ENCODE data around the gene SERPINA10. TPM values are rescaled to one million over a fixed set of nuclear protein-coding genes. Genes with fewer than 3 reads are reported as not detected.
"Not testable (repeated sequence)": the region's sequence is repeated elsewhere in the genome, so short reads cannot be mapped to it uniquely, and the experiment has no call there.

SERPINA10 gene
- total RNA-seq, 4 donors from 2014 or later = not detected

- Histone ChIP-seq H3K27ac (no peak overlapping the region), H3K27me3 (peaks cover 0 to 8% (median 0%) of the 10 kb centered on the region in 4 donors), H3K36me3 (no peaks in the 10 kb centered on the region), H3K4me1 (no peaks in the 10 kb centered on the region), H3K9me3 (peaks cover 0 to 7% (median 3%) of the 10 kb centered on the region in 3 donors), H3K4me3 (no peak overlapping the region)
- 79 to 81% methylated on average over 5 of the region's 7 CpGs for WGBS, 2 donors
- no peak for DNase-seq
- intact Hi-C loops (cut with DNase I) = no loop called here
- TF ChIP-seq, protein P1, sequence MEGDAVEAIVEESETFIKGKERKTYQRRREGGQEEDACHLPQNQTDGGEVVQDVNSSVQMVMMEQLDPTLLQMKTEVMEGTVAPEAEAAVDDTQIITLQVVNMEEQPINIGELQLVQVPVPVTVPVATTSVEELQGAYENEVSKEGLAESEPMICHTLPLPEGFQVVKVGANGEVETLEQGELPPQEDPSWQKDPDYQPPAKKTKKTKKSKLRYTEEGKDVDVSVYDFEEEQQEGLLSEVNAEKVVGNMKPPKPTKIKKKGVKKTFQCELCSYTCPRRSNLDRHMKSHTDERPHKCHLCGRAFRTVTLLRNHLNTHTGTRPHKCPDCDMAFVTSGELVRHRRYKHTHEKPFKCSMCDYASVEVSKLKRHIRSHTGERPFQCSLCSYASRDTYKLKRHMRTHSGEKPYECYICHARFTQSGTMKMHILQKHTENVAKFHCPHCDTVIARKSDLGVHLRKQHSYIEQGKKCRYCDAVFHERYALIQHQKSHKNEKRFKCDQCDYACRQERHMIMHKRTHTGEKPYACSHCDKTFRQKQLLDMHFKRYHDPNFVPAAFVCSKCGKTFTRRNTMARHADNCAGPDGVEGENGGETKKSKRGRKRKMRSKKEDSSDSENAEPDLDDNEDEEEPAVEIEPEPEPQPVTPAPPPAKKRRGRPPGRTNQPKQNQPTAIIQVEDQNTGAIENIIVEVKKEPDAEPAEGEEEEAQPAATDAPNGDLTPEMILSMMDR (IDR thresholded peaks at IDR 0.05) = no peak
- no peak for TF ChIP-seq POLR2A (IDR thresholded peaks at IDR 0.05)
These were observed 10.0 kb upstream of the SERPINA10 start for GRCh38 chr14:94303111-94303510.

- Histone ChIP-seq H3K27ac (no peak overlapping the region), H3K4me1 (no peaks in the 10 kb centered on the region), H3K36me3 (no peaks in the 10 kb centered on the region), H3K9me3 (no peaks in the 10 kb centered on the region), H3K27me3 (peaks cover 0 to 46% (median 0%) of the 10 kb centered on the region in 4 donors), H3K4me3 (no peak overlapping the region)
- intact Hi-C loops (cut with DNase I) = no loop called here
- 90 to 93% methylated on average over 5 to 12 of the region's 15 CpGs for WGBS, 2 donors
- no peak for DNase-seq
- no peak for TF ChIP-seq POLR2A (IDR thresholded peaks at IDR 0.05)
- TF ChIP-seq, protein P1 (IDR thresholded peaks at IDR 0.05) = no peak
These were observed 5.1 kb upstream of the SERPINA10 start for GRCh38 chr14:94298130-94298529.

GRCh38 chr14:94296181-94296545 lies 3.1 kb upstream of the SERPINA10 start:
- H3K4me3 ChIP-seq; H3K4me1 ChIP-seq; H3K9me3 ChIP-seq; H3K36me3 ChIP-seq; DNase-seq; intact Hi-C loops (cut with DNase I); H3K27ac ChIP-seq: not testable (repeated sequence)
- WGBS, 2 donors = 53 to 74% methylated on average over 4 of the region's 4 CpGs
- peaks cover 0 to 66% (median 0%) of the 10 kb centered on the region in 4 donors for H3K27me3 ChIP-seq

GRCh38 chr14:94295360-94296180 lies 2.5 kb upstream of the SERPINA10 start:
- peaks cover 0 to 72% (median 0%) of the 10 kb centered on the region in 4 donors for H3K27me3 ChIP-seq
- TF ChIP-seq POLR2A (IDR thresholded peaks at IDR 0.05) = no peak
- TF ChIP-seq, protein P1 (IDR thresholded peaks at IDR 0.05) = no peak
- H3K4me1 ChIP-seq = no peaks in the 10 kb centered on the region
- no peak overlapping the region for H3K4me3 ChIP-seq
- DNase-seq = no peak
- H3K27ac ChIP-seq = no peak overlapping the region
- no peaks in the 10 kb centered on the region for H3K9me3 ChIP-seq
- intact Hi-C loops (cut with DNase I) = no loop called here
- 75 to 77% methylated on average over 8 to 9 of the region's 9 CpGs for WGBS, 2 donors
- no peaks in the 10 kb centered on the region for H3K36me3 ChIP-seq

- Histone ChIP-seq H3K36me3 (no peaks in the 10 kb centered on the region), H3K27me3 (peaks cover 0 to 75% (median 0%) of the 10 kb centered on the region in 4 donors), H3K27ac (no peak overlapping the region), H3K4me3 (no peak overlapping the region), H3K9me3 (no peaks in the 10 kb centered on the region), H3K4me1 (peaks cover 0 to 20% (median 3%) of the 10 kb centered on the region in 3 donors)
- TF ChIP-seq POLR2A (IDR thresholded peaks at IDR 0.05) = no peak
- TF ChIP-seq, protein P1 (IDR thresholded peaks at IDR 0.05) = no peak
- DNase-seq = no peak
- intact Hi-C loops (cut with DNase I) = no loop called here
- WGBS, 2 donors = 61 to 74% methylated on average over 3 of the region's 3 CpGs
These were observed 483 bp upstream of the SERPINA10 start for GRCh38 chr14:94293578-94293924.
